Effector CD8-positive, alpha-beta T cell (primary cell): ENCODE data around the gene ADORA1.

Experiments used
- DNase-seq: peaks from one replicate; lab custom pipeline; 2025; lab: John Stamatoyannopoulos, UW

Gene ADORA1

GRCh38 chr1:203121186-203122015, 6.1 kb upstream of the ADORA1 start:
- DNase-seq: no peak

- DNase-seq: no peak
Measured at GRCh38 chr1:203122159-203122558, 5.4 kb upstream of the ADORA1 start.

GRCh38 chr1:203124011-203124410, 3.5 kb upstream of the ADORA1 start:
- DNase-seq: no peak

- no peak for DNase-seq
Measured at GRCh38 chr1:203124546-203125317, 2.8 kb upstream of the ADORA1 start.

GRCh38 chr1:203126151-203126865, 1.2 kb upstream of the ADORA1 start:
- DNase-seq: no peak

- no peak for DNase-seq
Measured at GRCh38 chr1:203126866-203127665, 460 bp upstream of the ADORA1 start.

- no peak for DNase-seq
Measured at GRCh38 chr1:203128431-203128715, 847 bp downstream of the ADORA1 start.

- no peak for DNase-seq
Measured at GRCh38 chr1:203128716-203129500, 1.4 kb downstream of the ADORA1 start.

- DNase-seq: no peak
Measured at GRCh38 chr1:203129501-203130231, 2.1 kb downstream of the ADORA1 start.

GRCh38 chr1:203130358-203130985, 2.9 kb downstream of the ADORA1 start:
- no peak for DNase-seq

GRCh38 chr1:203131548-203132200, 4.1 kb downstream of the ADORA1 start:
- no peak for DNase-seq

- DNase-seq: no peak
Measured at GRCh38 chr1:203133970-203134725, 6.6 kb downstream of the ADORA1 start.

- DNase-seq: no peak
Measured at GRCh38 chr1:203135636-203136305, 8.2 kb downstream of the ADORA1 start.

GRCh38 chr1:203136409-203137042, 9.0 kb downstream of the ADORA1 start:
- no peak for DNase-seq

- DNase-seq: no peak
Measured at GRCh38 chr1:203137324-203137723, 9.8 kb downstream of the ADORA1 start.

GRCh38 chr1:203138066-203138465, 10.5 kb downstream of the ADORA1 start:
- DNase-seq: no peak

- no peak for DNase-seq
Measured at GRCh38 chr1:203139976-203140475, 12.5 kb downstream of the ADORA1 start.
